Ureter (tissue), 1 donor: ENCODE measurements around the gene ALS2CL. TPM values are rescaled to one million over a fixed set of nuclear protein-coding genes. Genes with fewer than 3 reads are reported as not detected.

ENCODE experiments used
- DNase-seq: peaks from one replicate; pipeline ENCODE4 v3.0.0-alpha.2; 2020; ENCODE audit warnings: low spot score
- total RNA-seq: library from RNA; stranded (reverse); gene quantifications from one replicate; pipeline ENCODE4 v1.2.4, GENCODE V29; 2023
- donor health status: DM: yes; HTN: yes; CAD: no.

ALS2CL gene
- total RNA-seq, 1 donor from 2014 or later, result 64.5 TPM

DNA sequence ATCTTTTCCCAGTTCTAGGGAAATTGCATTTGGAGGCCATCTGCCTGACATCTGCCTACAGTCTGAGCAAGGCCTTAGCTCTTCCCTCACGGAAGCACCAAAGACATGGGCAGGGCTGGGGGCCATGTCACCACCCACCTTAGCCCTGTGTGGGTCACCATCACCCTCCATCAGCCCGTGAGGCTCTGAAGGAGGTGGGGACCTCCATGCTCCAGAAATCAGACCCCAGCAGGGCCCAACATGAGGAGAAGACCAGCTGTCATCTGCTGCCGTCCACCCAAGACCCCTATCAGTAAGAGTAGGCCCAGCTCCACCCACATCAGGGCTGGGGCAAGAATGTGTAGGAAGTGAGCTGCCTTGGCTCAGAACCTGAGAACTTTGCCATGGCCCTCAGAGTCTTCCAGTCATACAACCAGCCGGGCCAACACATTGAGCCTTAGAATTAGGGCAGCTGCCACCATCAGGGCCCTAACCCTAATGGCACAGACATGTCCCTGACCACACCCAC, 9.6 kb upstream of the ALS2CL start:
- DNase-seq, result no peak

DNA sequence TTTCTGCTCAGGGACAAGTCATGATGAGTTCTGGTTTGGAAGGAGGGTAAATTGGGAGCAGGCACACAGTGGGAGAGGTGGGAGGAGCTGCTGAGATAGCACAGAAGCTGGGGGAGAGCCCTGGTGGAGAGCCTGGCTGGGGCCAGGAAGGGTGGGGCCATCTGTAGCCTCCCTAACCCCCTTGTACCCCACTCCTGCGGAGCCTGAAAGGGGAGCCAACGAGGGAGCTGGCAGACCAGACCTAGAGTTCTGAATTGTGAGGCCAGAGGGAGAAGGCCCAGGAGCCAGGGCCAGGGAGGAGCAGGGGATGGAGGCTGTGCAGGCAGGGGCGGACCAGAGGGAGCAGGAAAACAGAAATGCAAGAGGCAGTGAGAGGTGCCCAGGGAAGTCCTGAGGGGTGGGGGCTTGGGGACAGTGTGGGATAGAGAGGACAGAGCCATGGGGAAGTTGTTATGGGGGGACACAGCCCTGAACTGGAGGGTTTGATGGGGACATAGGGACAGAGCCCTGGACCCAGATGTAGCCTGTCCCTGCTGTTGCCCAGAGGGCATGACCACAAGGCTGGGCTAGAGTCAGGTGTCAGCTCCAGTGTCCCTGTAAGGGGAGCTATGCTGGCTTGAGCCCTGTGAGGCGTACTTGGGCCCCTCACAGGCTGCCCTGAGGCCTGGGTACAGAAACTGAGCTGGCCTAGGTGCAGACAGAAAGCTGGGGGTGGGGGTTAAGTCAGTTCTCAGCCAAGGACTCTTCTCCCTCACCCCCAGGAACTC, 8.9 kb upstream of the ALS2CL start:
- DNase-seq, result no peak

DNA sequence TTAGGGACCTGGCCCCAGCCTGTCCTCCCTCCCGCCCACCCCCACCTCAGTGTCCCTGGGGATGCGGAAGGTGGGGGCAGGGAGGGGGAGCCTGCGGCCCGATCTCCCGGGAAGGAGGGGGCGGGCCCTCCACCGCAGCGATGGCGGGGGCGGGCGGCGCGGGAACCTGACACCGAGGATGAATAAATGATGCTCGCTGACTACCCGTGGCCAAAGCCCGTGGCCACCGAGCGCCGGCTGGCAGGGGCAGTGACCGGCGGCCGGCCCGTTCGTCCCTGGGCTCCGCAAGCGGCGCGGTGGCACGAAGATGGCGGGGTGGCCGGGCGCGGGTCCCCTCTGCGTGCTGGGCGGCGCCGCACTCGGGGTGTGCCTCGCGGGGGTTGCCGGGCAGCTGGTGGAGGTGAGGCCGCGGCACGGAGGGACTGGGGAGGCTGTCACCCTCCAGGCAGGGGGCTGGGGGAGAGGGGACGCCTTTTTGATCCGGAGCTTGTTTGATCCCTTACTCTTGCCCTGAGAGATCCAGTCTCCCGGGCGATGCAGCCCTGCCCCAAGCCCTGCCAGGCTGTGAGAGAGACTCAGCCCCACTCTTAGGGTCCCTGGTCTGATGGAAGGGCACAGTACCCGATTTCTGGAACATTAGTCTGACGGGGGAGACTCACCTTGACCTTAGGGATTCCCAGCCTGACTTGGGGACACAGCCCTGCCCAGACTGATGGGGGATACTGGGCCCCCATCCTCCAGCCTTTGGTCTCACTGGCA, 7.9 kb upstream of the ALS2CL start, which contains the start of gene TMIE:
Gene TMIE (plus strand): TSS at position 212 of the 759 bp plus-strand sequence. CDS start 96 bp downstream, at position 308.
- no peak for DNase-seq

- DNase-seq, result no peak
Observed at GRCh38 chr3:46700772-46701171, 7.3 kb upstream of the ALS2CL start.

DNA sequence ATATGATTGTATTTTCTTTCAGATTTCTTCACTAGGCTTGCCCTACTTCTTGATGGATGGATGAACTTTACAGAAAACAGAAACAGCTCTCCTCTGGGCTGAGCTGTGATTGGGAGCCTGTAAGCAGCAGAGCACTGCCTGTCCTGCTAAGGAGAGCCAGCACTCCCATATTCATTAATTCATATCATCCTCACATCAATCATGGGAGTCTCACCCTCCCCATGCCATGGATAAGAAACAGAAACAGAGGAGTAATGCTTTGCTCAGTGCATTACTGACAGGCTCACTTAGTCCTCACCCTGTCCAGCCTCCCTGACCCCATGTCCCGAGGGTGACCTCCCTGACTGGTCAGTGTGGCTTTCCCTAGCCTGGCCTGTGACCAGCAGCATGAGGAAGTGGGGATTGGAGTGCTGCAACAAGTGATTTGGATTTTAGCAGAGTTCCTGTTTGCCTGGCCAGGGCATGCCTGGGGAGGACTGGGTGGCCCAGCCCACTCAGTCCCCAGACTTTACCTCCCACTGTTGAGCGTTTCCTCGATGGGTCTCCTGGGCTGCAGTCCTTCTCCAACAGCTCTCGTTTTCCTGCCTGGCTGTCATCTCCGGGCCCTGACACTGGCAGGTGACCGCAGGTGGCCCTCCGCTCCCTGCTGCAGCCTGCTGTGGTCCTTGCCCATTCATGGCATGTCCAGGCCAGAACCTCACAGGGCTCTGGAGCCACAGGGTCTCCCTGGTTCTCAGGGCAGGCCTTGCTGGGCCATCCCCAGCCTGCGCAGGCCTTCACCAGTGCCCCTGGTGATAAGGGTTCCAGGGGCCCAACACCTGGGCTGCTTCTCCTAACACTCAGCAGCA, 6.4 kb upstream of the ALS2CL start:
- DNase-seq, result no peak

DNA sequence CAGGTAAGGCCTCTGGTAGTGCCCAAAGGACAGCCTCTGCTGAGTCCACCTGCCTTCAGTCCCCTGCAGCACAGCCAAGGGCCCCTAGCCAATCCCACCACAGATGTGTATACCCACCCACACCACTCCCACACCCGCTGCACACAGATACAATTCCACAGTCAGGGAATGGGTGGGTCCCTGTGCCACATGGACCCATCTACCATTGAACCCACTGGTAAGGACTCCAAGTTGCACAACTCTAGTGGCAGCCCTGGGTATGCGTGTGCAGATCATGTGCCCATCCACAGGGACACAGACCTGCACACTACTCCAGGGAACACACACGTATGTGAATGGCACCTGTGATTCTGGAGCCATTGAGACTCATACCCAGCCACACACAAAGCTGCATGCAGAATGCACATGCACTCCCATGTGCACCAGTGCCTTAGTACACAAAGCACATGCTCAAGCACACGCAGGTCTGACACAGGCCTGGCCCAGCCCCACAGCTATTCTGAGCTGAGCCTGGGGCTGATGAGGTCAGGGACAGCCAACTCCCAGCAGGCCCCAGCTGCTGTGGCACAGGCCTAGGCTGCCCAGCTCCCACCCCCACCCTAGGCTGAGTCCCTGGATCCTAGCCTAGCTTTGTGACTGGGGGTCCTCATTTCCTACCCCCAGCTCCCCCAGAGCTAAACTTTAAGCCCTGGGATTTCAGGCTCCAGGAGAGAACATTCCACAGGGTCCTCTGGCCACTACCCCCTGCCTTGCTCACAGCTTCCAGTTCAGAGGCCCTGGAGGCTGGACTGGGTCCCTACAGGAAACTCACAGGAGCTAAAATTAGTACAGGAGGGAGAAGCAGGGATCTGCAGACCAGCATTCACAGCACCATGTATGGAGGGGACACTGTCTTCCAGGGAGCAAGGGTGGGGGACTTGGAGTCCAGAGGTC, 2.7 kb upstream of the ALS2CL start:
- no peak for DNase-seq

- DNase-seq, result peak; percentile 62
Observed at GRCh38 chr3:46695177-46695961, 1.9 kb upstream of the ALS2CL start.

GRCh38 chr3:46694520-46694919, 1.0 kb upstream of the ALS2CL start:
- DNase-seq, result no peak

GRCh38 chr3:46693892-46694226, 380 bp upstream of the ALS2CL start:
- DNase-seq, result no peak

- peak; percentile 88 for DNase-seq
Observed at GRCh38 chr3:46692566-46692990, 901 bp downstream of the ALS2CL start.

- DNase-seq, result peak; percentile 72
Observed at GRCh38 chr3:46690798-46691197, 2.7 kb downstream of the ALS2CL start.

DNA sequence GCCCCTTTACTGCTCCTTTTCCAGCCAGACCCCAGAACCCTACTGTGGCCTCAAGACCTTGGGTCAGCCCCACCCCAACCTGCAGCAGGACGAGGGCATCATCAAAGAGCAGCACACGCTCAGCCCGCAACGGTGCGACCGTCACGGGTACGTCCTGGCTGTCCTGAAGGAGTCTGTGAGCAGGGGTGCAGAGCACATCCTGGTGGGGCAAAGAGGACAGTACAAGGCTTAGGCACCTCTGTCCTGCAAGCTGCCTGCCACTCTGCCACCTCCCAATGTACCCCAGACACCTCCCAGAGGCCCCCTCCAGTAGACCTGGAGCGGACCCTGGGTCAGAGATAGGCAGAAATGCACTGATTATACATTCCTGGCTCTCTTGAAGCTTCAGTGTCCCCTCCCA, 8.0 kb downstream of the ALS2CL start:
- DNase-seq, result no peak

- DNase-seq, result no peak
Observed at GRCh38 chr3:46684891-46685290, 8.6 kb downstream of the ALS2CL start.

DNA sequence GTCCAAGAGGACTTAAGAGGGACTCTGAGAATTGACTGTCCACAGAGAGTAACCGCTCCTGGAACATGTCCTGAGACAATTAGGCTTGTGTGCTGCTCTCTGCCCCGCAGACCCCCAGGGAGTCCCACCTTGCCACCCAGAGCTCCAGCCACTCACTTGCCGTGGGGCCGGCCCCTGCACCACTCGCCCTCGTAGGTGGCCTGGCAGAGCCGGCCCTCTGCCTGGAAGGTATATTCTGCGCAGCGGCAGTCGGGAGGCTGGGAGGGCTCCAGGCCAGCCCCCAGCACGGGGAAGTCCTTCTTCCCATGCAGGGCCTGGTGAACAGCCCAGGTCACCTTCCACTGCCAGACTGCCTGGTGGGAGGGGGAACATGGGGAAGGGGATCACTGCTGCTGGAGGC, 10.5 kb downstream of the ALS2CL start:
- DNase-seq, result no peak

- DNase-seq, result no peak
Observed at GRCh38 chr3:46681856-46682540, 11.5 kb downstream of the ALS2CL start.

GRCh38 chr3:46681387-46681786, 12.1 kb downstream of the ALS2CL start:
- DNase-seq, result no peak

DNA sequence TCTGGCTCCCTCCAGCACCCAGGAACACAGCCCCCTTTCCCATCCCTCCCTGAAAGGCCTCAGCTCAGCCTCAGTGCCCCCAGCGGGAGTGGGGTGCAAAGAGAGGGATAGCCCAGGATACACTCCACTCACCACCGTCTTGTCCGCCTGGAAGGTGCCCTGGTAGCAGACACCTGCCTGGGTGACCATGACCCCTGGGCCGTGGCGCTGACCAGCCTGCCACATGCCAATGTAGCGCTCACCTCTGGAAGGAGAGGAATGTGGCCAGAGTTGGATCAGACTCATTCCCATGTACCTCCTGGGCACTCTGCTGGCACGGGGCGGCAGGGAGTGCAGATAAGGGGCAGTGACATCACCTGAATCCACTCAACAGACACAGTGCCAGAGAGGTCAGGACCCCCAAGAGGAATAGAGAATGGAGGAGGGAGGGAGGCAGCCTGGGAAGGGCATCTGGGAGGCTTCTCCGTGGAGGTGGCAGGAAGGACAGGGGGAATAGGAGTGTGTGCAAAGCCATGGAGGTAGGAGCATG, 13.1 kb downstream of the ALS2CL start:
- DNase-seq, result no peak

- DNase-seq, result no peak
Observed at GRCh38 chr3:46679681-46680080, 13.8 kb downstream of the ALS2CL start.

DNA sequence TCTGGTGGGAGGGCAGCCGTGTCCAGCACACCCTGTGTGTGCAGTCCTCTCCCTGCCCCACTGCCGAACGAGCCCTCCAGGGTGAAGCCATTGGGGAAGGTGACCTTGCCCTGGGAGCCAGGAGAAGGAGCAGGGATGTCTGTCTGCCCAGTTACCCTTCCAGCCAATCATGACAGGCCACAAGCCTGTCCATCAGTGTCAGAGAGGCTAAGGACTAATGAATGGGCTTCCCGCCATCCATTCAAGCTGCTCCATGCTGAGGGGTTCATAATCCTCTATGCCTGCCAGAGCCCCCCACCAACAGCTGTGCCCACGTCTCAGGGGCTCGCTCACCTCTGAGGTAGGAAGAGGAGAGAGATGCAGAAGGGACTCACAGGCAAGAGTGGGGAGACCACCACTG, 15.2 kb downstream of the ALS2CL start:
- DNase-seq, result no peak
